Measurements from ENCODE around the gene NDUFB11.

DNA sequence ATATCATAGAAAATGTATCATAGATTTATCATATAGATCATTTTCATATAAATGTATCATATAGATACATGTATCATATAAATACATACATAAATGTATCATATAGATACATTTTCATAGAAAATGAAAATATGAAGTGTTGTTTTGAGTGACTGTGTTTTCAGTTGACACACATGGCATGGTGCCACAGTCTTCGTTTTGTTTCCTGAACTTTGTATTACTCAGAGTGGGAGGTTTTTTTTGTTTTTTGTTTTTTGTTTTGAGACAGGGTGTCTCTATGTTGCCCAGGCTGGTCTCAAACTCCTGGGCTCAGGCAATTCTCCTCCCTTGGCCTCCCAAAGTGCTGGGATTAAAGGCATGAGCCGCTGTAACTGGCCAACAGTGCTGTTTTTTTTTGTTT lies 4.4 kb upstream of the NDUFB11 start:
- TF ChIP-seq, protein P1, sequence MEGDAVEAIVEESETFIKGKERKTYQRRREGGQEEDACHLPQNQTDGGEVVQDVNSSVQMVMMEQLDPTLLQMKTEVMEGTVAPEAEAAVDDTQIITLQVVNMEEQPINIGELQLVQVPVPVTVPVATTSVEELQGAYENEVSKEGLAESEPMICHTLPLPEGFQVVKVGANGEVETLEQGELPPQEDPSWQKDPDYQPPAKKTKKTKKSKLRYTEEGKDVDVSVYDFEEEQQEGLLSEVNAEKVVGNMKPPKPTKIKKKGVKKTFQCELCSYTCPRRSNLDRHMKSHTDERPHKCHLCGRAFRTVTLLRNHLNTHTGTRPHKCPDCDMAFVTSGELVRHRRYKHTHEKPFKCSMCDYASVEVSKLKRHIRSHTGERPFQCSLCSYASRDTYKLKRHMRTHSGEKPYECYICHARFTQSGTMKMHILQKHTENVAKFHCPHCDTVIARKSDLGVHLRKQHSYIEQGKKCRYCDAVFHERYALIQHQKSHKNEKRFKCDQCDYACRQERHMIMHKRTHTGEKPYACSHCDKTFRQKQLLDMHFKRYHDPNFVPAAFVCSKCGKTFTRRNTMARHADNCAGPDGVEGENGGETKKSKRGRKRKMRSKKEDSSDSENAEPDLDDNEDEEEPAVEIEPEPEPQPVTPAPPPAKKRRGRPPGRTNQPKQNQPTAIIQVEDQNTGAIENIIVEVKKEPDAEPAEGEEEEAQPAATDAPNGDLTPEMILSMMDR (IDR thresholded peaks at IDR 0.05), result no peak
- no peak for TF ChIP-seq EZH2 (IDR thresholded peaks at IDR 0.05)
